ENCODE measurements around the gene PKHD1.

Gene PKHD1

DNA sequence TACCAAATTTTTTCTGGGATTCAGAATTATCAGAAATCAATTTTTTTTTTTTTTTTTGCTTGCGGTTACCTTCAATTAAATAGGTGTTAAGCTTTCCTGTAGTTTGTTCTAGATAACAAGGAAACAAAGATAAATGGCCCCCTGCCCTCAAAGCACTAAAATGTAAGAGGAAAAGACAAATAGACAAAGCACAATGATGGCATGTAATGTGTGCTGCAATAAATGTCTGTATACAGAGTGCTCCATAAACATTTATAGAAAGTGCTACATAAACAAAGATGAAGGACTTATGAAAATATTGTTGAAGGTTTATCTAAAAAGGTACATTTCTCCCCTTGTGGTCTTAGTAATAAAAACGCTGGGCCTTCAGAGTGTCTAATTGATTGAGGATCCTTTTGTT is 384.6 kb downstream of the PKHD1 start:
- DNase-seq (ENCODE audit: low spot score) = no peak

DNA sequence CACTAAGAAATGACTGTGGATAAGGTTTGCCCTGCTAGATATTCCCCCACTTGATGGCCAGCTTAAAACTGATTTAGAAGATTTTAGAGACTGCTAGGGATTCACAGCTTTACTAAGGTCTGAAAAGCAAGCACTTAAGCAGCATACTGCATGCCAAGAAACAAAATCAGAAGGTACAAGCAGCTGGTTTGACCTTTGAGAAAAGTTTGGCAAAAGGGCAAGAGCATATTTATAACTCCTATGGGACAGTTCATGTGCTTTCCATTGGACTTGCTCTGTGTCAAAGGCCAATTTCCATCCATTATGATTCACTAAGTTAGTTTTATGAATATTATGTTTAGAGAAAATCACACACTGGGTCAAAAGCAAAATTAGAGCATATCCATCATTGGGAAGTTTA is 402.8 kb downstream of the PKHD1 start:
- no peak for DNase-seq (ENCODE audit: low spot score)

DNA sequence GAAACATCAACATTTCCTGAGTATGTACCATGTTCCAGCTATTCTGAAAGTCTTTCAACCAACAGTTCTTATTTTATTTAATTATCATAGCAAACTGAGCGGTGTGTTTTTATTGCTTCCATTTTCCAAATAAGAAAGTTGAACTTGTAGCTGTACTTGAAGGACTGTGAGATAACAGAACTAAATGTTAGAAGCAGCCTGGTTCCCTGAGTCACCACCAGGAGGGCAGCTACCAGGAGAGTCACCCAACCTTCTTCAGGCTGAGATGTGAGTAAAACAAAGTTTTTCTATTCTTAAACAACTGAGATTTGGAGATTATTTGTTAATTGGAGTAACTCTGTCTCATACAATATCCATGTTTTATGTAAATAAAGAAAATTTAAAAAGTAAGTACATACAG is 403.4 kb downstream of the PKHD1 start:
- no peak for DNase-seq (ENCODE audit: low spot score)

DNA sequence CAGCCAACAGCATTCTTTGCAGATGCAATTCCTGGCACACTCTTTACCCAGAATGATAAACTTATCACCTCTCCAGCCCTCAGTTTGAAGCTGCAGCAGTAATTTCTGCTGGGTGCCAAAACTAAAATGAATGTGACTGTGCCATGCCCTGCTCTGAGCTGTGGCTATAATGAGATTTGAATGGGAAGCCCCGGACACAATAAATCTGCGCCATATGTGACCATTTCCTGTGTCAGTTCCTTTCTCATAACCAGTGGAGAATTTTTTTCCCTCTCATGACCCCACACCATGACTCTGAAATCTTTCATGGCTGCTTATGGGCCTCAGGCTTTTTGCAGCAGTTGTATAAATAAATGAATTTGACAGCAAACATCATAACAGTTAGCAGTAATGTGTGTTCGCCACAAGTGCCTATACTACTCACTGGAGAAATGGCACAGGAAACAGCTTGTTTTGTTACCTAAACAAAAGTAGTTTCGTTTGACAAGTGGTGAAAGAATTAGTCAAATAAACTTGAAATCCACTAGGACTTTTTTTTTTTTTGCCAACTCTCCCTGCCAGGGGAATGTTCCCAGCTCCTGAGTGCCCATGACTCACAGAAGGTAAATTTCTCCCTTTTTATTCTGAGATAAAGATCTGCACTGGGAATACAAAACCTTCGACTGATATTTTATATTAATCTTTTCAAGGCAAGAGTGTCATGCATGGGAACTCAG is 408.4 kb downstream of the PKHD1 start:
- no peak for DNase-seq (ENCODE audit: low spot score)

DNA sequence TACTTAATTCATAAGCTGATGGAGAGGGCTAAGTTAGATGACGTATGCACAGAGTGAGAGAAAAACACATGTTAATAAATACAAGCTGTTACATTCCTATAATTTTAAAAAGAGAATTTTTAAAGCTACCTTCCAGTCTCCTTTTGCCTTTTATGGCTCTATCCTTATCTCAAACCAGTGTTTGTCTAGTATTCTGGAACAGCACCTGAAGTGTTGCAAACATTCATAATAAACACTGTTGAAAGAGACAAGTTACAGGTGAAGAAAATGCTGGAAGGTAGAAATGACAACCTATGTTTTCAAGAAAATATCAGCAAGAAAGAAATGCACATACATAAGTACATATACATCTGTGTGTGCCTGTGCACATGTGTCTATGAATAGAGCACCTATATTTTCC is 409.1 kb downstream of the PKHD1 start:
- no peak for DNase-seq (ENCODE audit: low spot score)

DNA sequence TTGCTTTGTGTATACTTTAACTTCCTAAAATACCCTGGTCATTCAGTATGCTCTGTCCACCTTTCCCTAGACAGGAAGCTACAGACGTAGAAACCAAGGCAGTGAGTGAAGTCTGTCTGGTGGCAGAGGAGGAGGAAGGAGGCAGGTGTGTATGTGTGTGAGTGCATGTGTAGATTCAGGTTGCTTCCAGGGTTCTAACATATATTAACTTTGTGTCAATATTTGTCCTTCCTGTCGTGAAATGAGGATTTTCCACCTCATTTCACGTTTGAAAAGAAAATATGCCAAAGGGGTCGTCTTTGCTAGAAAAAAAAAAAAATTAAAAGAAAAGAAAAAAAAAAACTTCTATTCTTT is 411.5 kb downstream of the PKHD1 start:
- no peak for DNase-seq (ENCODE audit: low spot score)

DNA sequence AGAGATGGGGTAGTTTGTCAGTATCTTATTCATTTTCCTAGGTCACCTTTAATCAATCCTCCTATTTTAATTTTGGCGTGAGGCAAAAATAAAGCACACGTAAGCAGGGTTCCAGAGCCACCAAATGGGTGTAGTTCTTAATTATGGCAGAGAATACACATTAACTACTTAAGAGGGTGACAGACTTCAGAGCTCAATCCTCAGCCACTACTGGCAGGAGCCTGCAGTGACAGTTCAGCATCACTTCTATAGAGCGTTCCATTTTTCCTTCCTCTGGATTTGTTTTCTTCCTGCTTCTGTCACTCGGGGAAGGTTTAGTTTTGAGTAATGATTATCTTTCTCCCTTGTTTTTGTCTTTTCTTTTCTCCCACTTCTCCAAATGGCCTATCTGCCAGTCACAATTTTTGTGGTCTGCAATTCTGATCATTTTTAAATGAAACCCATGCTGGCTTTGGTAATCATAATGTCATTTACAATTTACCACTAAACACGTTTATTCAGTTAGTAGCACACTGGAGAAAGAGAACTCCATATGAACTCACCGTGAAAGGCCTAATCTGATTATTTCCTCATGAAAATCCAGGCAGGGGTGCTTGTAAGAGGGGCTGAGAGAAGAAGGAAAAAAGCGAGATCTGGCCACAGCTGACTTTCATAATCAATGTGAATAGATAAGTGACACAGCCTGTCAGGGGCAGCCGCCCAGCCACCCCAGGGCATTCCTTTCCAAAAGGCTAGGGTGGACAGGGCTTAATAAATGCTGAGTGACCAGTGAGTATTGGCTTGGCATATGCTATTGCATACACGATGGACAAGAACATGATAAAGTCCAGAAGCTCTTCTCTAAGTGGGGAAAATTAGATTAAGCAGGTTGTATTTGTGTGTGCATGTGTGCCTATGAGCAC is 412.1 kb downstream of the PKHD1 start:
- DNase-seq (ENCODE audit: low spot score) = no peak

DNA sequence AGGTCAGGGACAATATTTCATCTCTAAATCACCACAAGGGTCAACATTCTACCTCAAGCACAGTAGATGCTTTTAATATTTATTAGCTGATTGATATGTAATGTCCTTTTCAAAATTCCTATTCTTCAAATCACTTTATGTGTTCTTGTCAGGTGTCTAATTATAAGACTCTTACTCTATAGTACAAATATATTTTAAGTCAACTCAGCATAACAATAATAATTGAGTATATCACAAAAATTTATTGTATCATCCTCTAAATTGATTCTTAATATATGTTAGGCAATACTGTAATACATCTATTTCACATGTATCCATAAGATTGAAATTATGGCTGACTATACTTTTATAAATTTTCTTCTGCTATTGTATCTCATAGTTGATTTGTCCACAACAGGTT is 423.9 kb downstream of the PKHD1 start:
- DNase-seq (ENCODE audit: low spot score) = no peak

DNA sequence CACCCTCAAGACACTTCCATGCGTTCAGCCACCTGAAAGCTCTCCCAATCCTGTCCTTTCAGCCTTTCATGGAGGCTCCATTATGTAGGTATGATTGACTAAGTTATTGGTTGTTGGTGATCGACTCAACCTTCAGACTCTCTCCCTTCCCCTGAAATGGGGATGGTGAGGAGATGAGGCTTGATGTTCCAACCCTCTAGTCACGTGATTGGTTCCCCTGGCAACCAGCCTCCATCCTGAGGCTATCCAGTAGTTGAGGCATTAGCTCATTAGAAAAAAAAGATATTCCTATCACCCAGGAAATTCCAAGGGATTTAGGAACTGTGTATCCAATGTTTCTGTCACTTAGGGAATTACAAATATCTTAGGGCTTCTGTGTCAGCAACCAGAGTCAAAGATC is 426.6 kb downstream of the PKHD1 start:
- DNase-seq (ENCODE audit: low spot score) = no peak

DNA sequence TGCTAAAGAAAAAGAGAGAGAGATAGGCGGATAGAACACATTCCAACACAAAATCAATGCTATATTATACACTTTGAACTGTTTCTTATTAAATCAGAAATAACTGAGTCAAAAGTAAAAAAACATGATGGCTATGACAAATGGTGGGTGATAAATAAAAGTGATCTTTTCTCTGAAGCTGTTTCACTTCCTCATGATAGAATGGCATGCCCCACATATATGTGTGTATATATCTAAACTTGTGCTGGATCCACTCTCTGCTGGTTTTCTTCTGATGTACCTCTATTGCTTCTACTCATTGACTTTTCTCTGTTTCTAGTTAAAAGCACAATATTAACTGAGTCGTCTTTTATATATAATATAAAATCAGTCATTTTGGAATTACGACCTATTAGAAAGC is 429.9 kb downstream of the PKHD1 start:
- DNase-seq (ENCODE audit: low spot score) = no peak

DNA sequence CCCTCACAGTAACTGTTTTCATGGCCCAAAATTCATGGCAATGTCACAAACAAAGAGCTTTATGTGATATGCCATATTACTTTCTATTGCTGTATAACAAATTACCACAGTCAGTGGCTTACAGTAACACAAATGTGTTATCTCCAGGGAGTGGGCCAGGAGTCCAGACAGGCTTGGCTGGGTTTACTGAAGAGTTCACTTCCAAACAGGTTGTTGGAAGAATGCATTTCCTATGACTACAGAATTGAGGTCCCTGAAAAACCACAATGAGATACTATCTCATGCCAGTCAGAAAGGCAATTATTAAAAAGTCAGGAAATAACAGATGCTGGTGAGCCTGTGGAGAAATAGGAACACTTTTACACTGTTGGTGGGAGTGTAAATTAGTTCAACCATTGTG is 431.9 kb downstream of the PKHD1 start:
- DNase-seq (ENCODE audit: low spot score) = no peak

DNA sequence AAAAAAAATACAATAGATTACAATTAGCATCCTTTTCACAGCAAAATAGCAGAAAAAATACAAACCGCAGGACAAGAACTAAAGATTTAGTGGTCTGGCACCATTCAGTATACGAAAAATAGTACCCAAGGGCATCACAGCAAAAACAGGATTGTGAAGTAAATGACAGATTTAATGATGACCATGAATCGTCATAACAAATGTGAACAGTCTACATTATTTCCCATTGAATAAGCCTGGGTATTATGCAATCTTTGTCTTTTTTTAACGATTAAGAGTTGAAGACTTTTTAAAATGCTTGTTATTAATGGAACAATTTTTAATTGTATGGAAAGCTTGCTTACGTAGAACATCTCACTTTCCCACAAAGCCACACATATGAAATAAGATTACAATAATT is 432.8 kb downstream of the PKHD1 start:
- no peak for DNase-seq (ENCODE audit: low spot score)

DNA sequence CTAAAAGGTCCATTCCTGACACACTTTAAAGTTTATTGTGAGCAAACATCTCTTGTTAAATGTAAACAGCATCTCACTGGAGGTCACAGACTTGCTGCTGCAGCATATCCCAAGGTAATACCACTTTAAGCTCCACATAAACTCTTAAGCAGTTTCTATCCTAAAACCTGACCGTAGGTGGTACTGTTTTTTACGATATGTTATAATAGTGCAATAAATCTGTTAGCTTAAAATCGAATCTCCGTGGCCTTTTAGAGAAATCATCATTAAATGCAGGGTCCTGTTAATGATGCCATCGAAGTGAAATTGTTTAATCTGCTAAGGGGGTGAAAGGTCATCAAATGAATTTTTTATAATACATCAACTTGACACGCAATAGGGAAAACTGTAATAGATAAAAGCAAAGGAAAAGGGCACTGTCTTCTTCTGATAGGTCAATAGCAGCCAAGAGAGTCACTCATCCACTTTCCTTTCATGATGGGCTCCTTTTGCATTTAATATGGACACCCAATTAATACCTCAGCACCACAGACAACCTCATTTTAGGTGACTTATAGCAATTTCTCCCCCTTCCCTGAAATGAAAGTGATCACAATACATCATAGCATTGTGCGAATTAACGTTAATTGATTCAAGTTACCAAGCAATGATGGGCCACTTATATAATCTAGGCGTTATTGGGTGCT is 436.1 kb downstream of the PKHD1 start:
- no peak for DNase-seq (ENCODE audit: low spot score)

DNA sequence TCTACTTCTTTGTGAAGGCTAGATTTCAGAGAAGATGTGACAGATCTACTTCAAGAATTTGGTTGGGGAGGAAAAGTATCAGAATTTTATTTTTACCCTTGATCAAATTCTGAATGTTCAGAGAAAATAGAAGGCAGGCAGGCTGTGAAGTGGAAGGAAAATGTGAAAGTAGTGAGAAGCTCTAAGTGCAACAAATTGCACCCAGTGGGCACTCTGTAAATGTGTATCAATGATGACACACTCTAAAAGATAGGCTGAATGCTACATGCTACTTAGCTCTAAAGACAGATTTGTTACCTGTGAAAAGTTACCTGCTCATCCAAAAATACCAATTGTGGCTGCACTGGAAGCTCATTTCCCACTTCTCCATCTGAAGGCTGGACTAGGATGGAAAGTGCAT is 438.6 kb downstream of the PKHD1 start:
- no peak for DNase-seq (ENCODE audit: low spot score)

DNA sequence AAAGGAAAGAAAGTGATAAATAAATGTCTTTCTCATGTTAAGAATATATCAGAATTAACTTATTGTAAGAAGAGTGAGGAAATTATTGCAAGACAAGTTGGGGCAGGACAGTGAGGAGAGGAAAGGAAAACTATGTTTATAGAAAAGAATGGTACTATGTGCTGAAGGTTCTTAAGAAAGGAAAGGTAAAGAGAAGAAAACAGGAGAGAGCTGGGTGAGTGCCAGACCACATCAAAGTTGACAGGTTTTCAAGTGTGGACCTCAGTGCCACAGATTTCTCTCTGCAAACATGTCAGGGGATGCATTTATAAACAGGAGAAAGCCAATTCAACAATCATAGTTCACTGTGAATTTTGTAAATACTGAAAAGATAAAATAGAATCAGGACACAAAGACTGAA is 439.2 kb downstream of the PKHD1 start:
- no peak for DNase-seq (ENCODE audit: low spot score)

DNA sequence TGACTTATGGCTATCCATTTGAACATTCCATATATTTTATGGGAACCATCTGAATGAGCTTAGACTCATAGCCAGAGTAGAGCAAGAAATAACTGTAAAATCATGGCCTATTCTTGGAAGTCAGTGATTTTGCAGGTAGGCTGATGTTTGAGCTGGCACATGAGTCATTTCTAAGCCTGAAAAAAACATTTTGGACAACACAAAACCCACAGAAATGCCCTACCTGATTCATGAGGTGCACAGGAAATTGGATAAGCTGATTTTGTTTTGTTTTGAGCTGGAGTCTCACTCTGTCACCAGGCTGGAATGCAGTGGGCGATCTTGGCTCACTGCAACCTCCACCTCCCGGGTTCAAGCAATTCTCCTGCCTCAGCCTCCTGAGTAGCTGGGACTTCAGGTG is 443.0 kb downstream of the PKHD1 start:
- no peak for DNase-seq (ENCODE audit: low spot score)

DNA sequence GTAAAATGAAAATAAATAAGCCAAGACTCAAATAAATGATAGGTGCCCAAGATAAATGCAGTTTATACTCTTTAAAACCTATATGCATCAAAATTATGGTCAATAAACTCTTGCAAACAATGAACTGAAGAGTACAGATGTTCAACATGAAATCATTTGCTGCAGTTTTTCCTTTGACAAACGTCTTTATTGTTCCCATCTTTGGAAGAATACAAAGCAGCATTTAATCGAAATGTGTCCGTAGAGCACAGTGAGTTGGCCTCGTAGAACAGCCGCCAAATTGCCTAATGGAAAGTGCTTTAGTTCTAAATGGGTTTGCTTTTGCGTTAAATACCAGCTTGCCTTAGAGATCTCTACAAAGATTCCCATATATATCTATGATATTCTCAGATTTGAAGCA is 447.4 kb downstream of the PKHD1 start:
- DNase-seq (ENCODE audit: low spot score) = no peak

DNA sequence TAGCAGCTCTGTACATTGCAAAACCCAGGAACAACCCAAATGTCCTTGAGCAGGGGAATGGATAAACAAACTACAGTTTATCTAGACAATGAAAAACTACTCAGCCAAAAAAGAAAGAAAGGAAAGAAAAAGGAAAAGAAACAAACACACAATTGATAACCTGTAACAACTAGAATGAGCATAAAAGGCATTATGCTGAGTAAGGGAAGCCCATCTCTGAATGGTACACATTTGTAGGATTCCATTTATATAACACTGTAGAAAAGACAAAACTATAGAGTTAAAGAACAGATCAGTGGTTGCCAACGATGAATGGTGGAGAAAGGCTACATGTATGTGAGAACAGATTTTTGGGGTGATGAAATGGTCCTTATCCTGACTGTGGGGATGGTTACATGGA is 454.0 kb downstream of the PKHD1 start:
- DNase-seq (ENCODE audit: low spot score) = no peak

DNA sequence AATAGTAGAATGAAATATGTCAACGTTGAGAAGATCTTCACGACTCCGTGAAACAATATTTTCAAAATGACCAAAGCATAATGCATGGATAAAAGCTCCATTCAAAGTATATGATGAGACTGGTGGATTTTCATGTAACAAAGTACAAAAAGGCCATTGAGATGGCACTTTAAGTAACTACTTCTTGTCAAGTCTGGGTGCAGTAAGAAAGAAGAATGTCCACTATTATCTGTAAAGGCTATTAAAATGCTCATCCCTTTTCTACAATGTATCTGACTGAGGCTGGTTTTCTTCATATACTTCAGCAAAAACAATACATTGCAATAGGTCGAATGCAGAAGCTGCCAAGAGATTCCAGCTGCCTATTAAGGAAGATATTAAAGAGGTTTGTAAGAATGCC is 457.4 kb downstream of the PKHD1 start:
- no peak for DNase-seq (ENCODE audit: low spot score)

DNA sequence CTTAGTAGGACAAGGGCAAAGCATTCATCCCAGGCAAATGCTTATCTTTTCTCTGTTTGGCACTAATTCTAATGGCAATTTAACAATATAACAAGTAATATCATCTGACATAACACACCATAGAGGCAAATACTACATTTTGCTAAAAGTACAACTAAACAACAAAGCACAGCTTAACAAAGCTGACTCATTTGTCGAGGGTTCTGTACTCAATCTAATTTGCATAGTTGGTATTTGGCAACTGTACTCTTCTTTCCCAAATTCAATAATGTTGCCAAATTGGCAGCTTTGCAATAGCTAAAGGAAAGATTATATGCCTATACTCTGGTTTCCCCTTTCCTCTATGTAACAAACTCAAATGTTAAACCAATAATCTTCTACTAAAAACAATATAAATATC is 461.0 kb downstream of the PKHD1 start:
- DNase-seq (ENCODE audit: low spot score) = no peak

DNA sequence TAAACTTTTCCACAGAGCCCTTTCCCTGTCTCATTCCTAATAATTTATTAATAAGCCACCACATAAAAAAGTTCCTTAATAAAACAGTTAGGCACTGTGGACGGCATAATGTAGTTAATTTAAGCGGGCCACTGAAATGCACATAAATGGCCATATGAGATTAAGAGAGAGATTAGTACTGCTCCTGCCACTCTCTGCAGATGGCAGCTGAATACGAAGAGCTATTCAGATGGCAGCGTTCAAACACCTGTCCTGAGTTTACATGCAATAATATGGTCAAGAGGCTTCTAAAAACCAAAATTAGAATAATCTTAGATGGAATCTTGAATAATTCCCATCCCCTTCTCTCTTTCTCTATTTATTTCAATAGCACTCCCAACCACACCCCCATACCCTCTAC is 461.8 kb downstream of the PKHD1 start:
- no peak for DNase-seq (ENCODE audit: low spot score)

DNA sequence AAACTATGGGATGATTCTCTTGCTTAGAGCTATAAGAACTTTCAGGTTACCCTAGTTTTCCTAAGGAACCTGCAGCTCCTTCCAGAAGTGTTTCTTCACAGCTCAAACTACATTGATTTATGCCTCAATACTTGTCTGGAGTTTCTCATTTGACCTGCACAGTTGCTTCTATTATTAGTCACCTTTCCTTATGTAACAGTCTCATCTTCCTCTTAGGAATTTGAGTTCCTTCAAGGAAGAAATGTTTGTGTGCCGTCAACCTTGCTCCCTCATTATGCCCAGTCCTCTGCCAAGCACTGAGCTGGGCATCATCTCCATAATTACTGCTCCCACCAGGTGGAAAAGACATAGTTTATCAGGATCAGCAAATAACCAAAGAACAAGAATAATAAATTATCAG is 466.4 kb downstream of the PKHD1 start:
- DNase-seq (ENCODE audit: low spot score) = no peak

All from AG20443 (cell line).